Spleen (tissue), 11 donors: Measurements from ENCODE around the gene NFYC. TPM values are rescaled to one million over a fixed set of nuclear protein-coding genes. Genes with fewer than 3 reads are reported as not detected.

Experiments used
- DNase-seq: peaks from one replicate; pipeline ENCODE4 v3.0.0-alpha.2; 2020
- H3K27ac ChIP-seq, 8 donors: fragments of 200-600 bp; sonication (generic) in 7 of 8; 1 replicate in 4 of 8; 2 replicates in 4 of 8; pipeline versions ENCODE4 v1.5.0 to v1.8.0; 2016 to 2021; ENCODE audit warnings: inconsistent platforms in 4 of 8, mild to moderate bottlenecking in 4 of 8, moderate library complexity in 1 of 8
- H3K27me3 ChIP-seq, 7 donors: fragments of 200-600 bp; sonication (generic) in 6 of 7; replicated peaks in 1 of 7; 1 replicate in 4 of 7; 2 replicates in 3 of 7; pipeline versions ENCODE4 v1.5.0 to v1.8.0; 2016 to 2021; ENCODE audit warnings: inconsistent platforms in 3 of 7, mild to moderate bottlenecking in 1 of 7
- H3K36me3 ChIP-seq, 6 donors: fragments of 200-600 bp; sonication (generic) in 5 of 6; 1 replicate in 4 of 6; 2 replicates in 2 of 6; pipeline versions ENCODE4 v1.5.0 to v1.8.0; 2016 to 2021; ENCODE audit warnings: inconsistent platforms in 2 of 6
- H3K4me1 ChIP-seq, 6 donors: fragments of 200-600 bp; sonication (generic) in 5 of 6; 1 replicate in 3 of 6; 2 replicates in 3 of 6; pipeline versions ENCODE4 v1.5.0 to v1.8.0; 2016 to 2021; ENCODE audit warnings: inconsistent platforms in 3 of 6
- H3K4me3 ChIP-seq, 8 donors: fragments of 200-600 bp; sonication (generic) in 7 of 8; 1 replicate in 4 of 8; 2 replicates in 4 of 8; pipeline versions ENCODE4 v1.5.0 to v1.8.0; 2016 to 2021; ENCODE audit warnings: inconsistent platforms in 4 of 8, mild to moderate bottlenecking in 4 of 8, moderate library complexity in 2 of 8
- H3K9me3 ChIP-seq, 8 donors: fragments of 200-600 bp; sonication (generic) in 7 of 8; 1 replicate in 4 of 8; 2 replicates in 4 of 8; pipeline versions ENCODE4 v1.5.0 to v1.8.0; 2016 to 2021; ENCODE audit warnings: inconsistent platforms in 4 of 8
- POLR2A ChIP-seq, 3 donors: fragments of 450-650 bp; IDR thresholded peaks; one replicate each; pipeline ENCODE4 v1.5.1; 2017; ENCODE audit warnings: antibody characterized with exemption in 3 of 3, mild to moderate bottlenecking in 1 of 3
- POLR2AphosphoS5 ChIP-seq, 3 donors: sonication (generic); formaldehyde crosslinking; IDR thresholded peaks; one replicate each; pipeline ENCODE4 v1.5.1; 2017; ENCODE audit warnings: antibody characterized with exemption in 3 of 3
- WGBS, 5 donors: extraction: QIAGEN DNeasy Blood & Tissue Kit in 3 of 5; methylation state at CpG; one replicate each; pipeline versions ENCODE4 v1.1.5 to v1.1.7; 2013 to 2018; 5-methylcytosine and 5-hydroxymethylcytosine counted together
- intact Hi-C: fragments of 100-400 bp; cut with DNase I; formaldehyde crosslinking; loops from one replicate; pipeline ENCODE4 v1.15.0; 2023; ENCODE audit warnings: low total_unique reads
- polyA plus RNA-seq, 3 donors: library from polyadenylated mRNA; stranded (reverse); fragments of 200-250 nt; gene quantifications; one replicate each; pipeline ENCODE4 v1.2.1, GENCODE V29; 2013
- total RNA-seq, 7 donors: library from RNA; depleted of rRNA in 3 of 7; stranded (reverse); fragments of >200 nt in 3 of 7; fragmentation: NEBNext Ultra II Directional in 4 of 7; extraction: Animal tissue kit (Norgen Biotek cat#: 25700) in 4 of 7; gene quantifications; one replicate each; pipeline versions ENCODE4 v1.1.0 to v1.2.1, GENCODE V29; 2016 to 2021
- TF ChIP-seq, protein P1 (sequence below), 11 experiments: fragments of 200-600 bp in 7 of 11; fragments of 450-650 bp in 4 of 11; sonication (generic) in 4 of 11; IDR thresholded peaks in 8 of 11; conservative IDR thresholded peaks in 3 of 11; 1 replicate in 7 of 11; 2 replicates in 4 of 11; pipeline versions ENCODE4 v1.4.0 to v1.8.0; 2016 to 2021; ENCODE audit warnings: antibody characterized with exemption in 11 of 11, inconsistent platforms in 4 of 11, mild to moderate bottlenecking in 1 of 11
- donor health status: healthy with polysubstance abuse.
- donor health status: DM: no; HTN: no; CAD: no; lungs with moderate emphysema.
- donor health status: DM: no; HTN: no; CAD: no.
- donor health status: Bipolar disorder and iron deficiency.
- donor health status: healthy.
- donor health status: DM: no; HTN: no; CAD: no.
- donor health status: DM: yes; HTN: yes; CAD: no.

NFYC gene
- total and polyA plus RNA-seq, 10 donors, result 34.6 to 99.0 (median 67.7) TPM

DNA sequence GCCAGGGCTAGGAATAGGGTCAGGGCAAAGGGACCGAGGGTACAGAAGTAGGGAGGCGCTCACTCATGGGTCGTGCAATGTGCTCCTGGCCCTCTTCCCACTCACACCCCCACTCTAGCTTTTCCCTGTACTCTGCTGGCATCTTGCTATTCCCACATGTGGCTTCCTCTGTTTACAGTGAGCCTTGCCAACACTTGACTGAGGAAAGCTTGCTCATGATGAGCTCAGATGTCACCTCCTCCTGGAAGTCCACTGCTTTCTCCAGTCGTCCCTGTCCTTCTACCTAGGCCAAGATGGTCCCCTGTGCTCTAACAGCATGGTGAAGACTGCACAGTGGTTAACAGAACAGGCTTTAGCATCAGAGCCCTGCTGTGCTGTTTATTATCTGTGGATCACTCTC, 18.1 kb upstream of the NFYC start:
- Histone ChIP-seq H3K4me3 (no peak overlapping the region), H3K27me3 (no peaks in the 10 kb centered on the region), H3K36me3 (no peaks in the 10 kb centered on the region), H3K27ac (no peak overlapping the region), H3K4me1 (peaks cover 0 to 14% (median 7%) of the 10 kb centered on the region in 6 donors), H3K9me3 (no peaks in the 10 kb centered on the region)
- 81 to 90% (median 85%) methylated on average over 4 of the region's 4 CpGs for WGBS, 5 donors
- intact Hi-C loops, result no loop called here
- no peak for DNase-seq
- TF ChIP-seq, protein P1, sequence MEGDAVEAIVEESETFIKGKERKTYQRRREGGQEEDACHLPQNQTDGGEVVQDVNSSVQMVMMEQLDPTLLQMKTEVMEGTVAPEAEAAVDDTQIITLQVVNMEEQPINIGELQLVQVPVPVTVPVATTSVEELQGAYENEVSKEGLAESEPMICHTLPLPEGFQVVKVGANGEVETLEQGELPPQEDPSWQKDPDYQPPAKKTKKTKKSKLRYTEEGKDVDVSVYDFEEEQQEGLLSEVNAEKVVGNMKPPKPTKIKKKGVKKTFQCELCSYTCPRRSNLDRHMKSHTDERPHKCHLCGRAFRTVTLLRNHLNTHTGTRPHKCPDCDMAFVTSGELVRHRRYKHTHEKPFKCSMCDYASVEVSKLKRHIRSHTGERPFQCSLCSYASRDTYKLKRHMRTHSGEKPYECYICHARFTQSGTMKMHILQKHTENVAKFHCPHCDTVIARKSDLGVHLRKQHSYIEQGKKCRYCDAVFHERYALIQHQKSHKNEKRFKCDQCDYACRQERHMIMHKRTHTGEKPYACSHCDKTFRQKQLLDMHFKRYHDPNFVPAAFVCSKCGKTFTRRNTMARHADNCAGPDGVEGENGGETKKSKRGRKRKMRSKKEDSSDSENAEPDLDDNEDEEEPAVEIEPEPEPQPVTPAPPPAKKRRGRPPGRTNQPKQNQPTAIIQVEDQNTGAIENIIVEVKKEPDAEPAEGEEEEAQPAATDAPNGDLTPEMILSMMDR (IDR thresholded peaks at IDR 0.05 in 8 of 11, conservative IDR thresholded peaks at IDR 0.05 in 3 of 11), result no peak

DNA sequence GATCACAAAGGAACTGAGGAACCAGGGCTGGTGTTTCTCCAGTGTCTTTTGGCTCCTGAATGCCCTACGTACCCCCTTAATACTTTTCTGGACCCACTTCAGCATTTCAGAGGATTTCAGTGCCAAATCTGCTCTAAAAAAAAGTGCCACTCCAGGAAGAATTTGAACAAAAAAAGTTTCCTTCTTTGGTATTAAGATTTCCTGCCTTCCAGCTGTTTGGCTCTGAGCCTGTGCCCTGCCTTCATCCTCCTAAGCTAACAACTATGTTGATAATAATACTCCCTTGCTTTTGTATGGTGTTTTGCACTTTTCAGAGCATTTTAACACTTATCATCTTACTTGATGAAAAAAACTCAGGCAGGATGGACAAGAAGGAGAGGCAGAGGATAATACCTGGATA, 15.0 kb upstream of the NFYC start:
- Histone ChIP-seq H3K36me3 (no peaks in the 10 kb centered on the region), H3K27ac (no peak overlapping the region), H3K4me1 (peaks cover 0 to 6% (median 0%) of the 10 kb centered on the region in 6 donors), H3K27me3 (no peaks in the 10 kb centered on the region), H3K9me3 (no peaks in the 10 kb centered on the region), H3K4me3 (no peak overlapping the region)
- no peak for DNase-seq
- TF ChIP-seq POLR2AphosphoS5 (IDR thresholded peaks at IDR 0.05), result no peak
- TF ChIP-seq, protein P1 (IDR thresholded peaks at IDR 0.05 in 8 of 11, conservative IDR thresholded peaks at IDR 0.05 in 3 of 11), result no peak
- no peak for TF ChIP-seq POLR2A (IDR thresholded peaks at IDR 0.05)
- intact Hi-C loops, result no loop called here
- 5 to 23% (median 15%) methylated on average over 1 of the region's 1 CpG for WGBS, 5 donors

DNA sequence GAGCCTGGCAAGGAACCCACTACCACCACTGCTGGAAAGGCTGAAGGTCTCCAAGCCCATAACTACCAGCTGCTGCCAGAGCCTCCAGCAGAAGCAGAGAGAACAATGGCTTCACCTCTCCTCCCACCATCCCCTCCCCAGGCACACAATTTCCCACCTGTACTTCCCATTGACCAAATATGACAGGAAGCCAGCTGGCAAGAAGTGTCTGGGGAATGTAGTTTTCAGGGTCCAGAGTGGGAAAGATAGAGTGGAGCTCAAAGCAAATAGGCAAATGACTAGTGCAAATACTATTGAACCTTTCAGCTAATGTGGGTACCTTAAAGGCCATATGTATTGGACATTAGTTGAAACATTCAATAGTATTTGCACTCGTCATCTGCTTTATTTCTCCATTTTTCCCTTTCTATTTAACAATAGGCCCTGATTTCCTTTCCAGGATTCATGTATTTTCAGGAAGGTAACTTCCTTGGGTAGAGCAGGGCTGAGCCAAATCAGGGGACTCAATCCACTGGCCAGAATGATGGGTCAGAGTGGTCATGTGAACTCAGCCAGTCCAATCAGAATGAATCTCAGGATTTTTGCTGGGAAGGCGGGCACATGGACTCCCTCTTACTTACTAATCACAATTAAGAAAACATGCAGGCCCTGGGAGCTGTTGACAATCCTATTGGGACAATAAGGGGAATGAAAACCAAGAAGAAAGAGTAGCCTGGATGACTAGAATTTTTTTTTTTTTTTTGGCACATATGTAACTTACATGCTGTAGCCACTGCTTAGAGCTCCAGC, 12.1 kb upstream of the NFYC start:
- 88 to 94% (median 91%) methylated on average over 2 of the region's 2 CpGs for WGBS, 5 donors
- intact Hi-C loops, result no loop called here
- no peak overlapping the region for H3K4me3 ChIP-seq
- H3K27me3 ChIP-seq, result no peaks in the 10 kb centered on the region
- TF ChIP-seq, protein P1 (IDR thresholded peaks at IDR 0.05 in 8 of 11, conservative IDR thresholded peaks at IDR 0.05 in 3 of 11), result no peak
- no peaks in the 10 kb centered on the region for H3K36me3 ChIP-seq
- no peaks in the 10 kb centered on the region for H3K9me3 ChIP-seq
- no peak for DNase-seq
- no peak overlapping the region for H3K27ac ChIP-seq
- peaks cover 0 to 6% (median 0%) of the 10 kb centered on the region in 6 donors for H3K4me1 ChIP-seq

DNA sequence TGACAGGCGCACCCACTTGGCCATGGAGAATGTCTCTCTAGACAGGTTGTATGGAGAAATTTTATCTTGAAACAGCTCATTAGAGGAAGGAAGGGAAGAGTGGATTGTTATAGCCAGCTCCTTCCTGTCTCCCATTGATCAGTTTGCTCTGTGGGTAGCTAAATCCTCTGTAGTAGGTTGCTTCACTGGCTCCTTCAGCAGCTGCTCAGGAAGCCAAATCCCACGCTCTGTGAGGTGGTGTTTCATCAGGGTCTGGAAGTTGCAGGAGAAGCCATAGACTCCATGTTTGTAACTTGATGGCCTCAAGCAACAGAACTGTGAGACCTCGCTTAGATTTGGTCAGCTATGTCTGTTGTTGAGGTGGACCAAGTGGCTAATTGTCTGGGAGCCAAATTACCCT, 6.8 kb upstream of the NFYC start:
- H3K27me3 ChIP-seq, result no peaks in the 10 kb centered on the region
- peaks cover 0 to 21% (median 6%) of the 10 kb centered on the region in 6 donors for H3K36me3 ChIP-seq
- no peak overlapping the region for H3K27ac ChIP-seq
- H3K9me3 ChIP-seq, result no peaks in the 10 kb centered on the region
- H3K4me3 ChIP-seq, result no peak overlapping the region
- intact Hi-C loops, result no loop called here
- no peak for DNase-seq
- TF ChIP-seq, protein P1 (IDR thresholded peaks at IDR 0.05 in 8 of 11, conservative IDR thresholded peaks at IDR 0.05 in 3 of 11), result no peak
- TF ChIP-seq POLR2AphosphoS5 (IDR thresholded peaks at IDR 0.05), result peak in 1 of 3 donors; percentile 5
- peaks cover 0 to 7% (median under 1%) of the 10 kb centered on the region in 6 donors for H3K4me1 ChIP-seq
- WGBS, 5 donors, result 62 to 78% (median 74%) methylated on average over 3 of the region's 3 CpGs
